Measurements from ENCODE around the gene ZNF311. TPM values are rescaled to one million over a fixed set of nuclear protein-coding genes. Genes with fewer than 3 reads are reported as not detected.

The ZNF311 gene
- polyA plus RNA-seq (2013, experiment 1 of 2) = 0.30 TPM
- 0.44 TPM for polyA plus RNA-seq (2013, experiment 2 of 2)

- H3K27ac ChIP-seq (ENCODE audit: low read depth, low read length) = no peak within 1 kb of the TSS
- H3K36me3 ChIP-seq (ENCODE audit: insufficient read depth, low read length) = no peaks in the 10 kb centered on the region
- 86% methylated on average over 28 of the region's 29 CpGs for WGBS
- H3K9me3 ChIP-seq (ENCODE audit: insufficient read depth, low read depth, low read length) = no peaks in the 10 kb centered on the region
- peaks cover 29% of the 10 kb centered on the region for H3K27me3 ChIP-seq (ENCODE audit: insufficient read depth, low read length)
- 0 out of 2 replicates have a peak within 1 kb of the TSS, but pooled peaks have one; percentile 41 for H3K9ac ChIP-seq (ENCODE audit: low read depth, low read length)
- peak within 1 kb of the TSS; percentile 53 for H3K4me3 ChIP-seq (ENCODE audit: low read length)
- H3K4me1 ChIP-seq (ENCODE audit: insufficient read depth, low read length) = no peaks in the 10 kb centered on the region
Measured at GRCh38 chr6:29005183-29005885, at the start of gene ZNF311. ZNF311 (minus strand) TSS chr6:29005315; CDS start chr6:29003954, 1,361 bp downstream.

- no peaks in the 10 kb centered on the region for H3K27me3 ChIP-seq (ENCODE audit: insufficient read depth, low read length)
- H3K27ac ChIP-seq (ENCODE audit: low read depth, low read length) = no peak overlapping the region
- H3K9me3 ChIP-seq (ENCODE audit: insufficient read depth, low read depth, low read length) = no peaks in the 10 kb centered on the region
- H3K9ac ChIP-seq (ENCODE audit: low read depth, low read length) = no peak overlapping the region
- 98% methylated on average over 3 of the region's 3 CpGs for WGBS
- no peak overlapping the region for H3K4me3 ChIP-seq (ENCODE audit: low read length)
- no peaks in the 10 kb centered on the region for H3K36me3 ChIP-seq (ENCODE audit: insufficient read depth, low read length)
- H3K4me1 ChIP-seq (ENCODE audit: insufficient read depth, low read length) = no peaks in the 10 kb centered on the region
Measured at GRCh38 chr6:29051680-29052079, 46.6 kb upstream of the ZNF311 start.

- H3K4me3 ChIP-seq (ENCODE audit: low read length) = no peak within 1 kb of the TSS
- H3K9ac ChIP-seq (ENCODE audit: low read depth, low read length) = no peak within 1 kb of the TSS
- H3K27me3 ChIP-seq (ENCODE audit: insufficient read depth, low read length) = 0 out of 2 replicates have a peak, but pooled peaks cover 2% of the 10 kb centered on the region
- no peak within 1 kb of the TSS for H3K27ac ChIP-seq (ENCODE audit: low read depth, low read length)
- WGBS = 100% methylated on average over 1 of the region's 1 CpG
- no peaks in the 10 kb centered on the region for H3K4me1 ChIP-seq (ENCODE audit: insufficient read depth, low read length)
- no peaks in the 10 kb centered on the region for H3K36me3 ChIP-seq (ENCODE audit: insufficient read depth, low read length)
- H3K9me3 ChIP-seq (ENCODE audit: insufficient read depth, low read depth, low read length) = peaks cover 3% of the 10 kb centered on the region; the same call in 1 of the 2 replicates
Measured at GRCh38 chr6:29045075-29045474, 40.0 kb upstream of the ZNF311 start, which contains the start of gene OR2W1. OR2W1 (minus strand) TSS chr6:29045175; CDS start chr6:29045175, 0 bp downstream.

- H3K27me3 ChIP-seq (ENCODE audit: insufficient read depth, low read length) = no peaks in the 10 kb centered on the region
- no peak overlapping the region for H3K4me3 ChIP-seq (ENCODE audit: low read length)
- no peak overlapping the region for H3K9ac ChIP-seq (ENCODE audit: low read depth, low read length)
- no peak overlapping the region for H3K27ac ChIP-seq (ENCODE audit: low read depth, low read length)
- no peaks in the 10 kb centered on the region for H3K9me3 ChIP-seq (ENCODE audit: insufficient read depth, low read depth, low read length)
- H3K36me3 ChIP-seq (ENCODE audit: insufficient read depth, low read length) = no peaks in the 10 kb centered on the region
- WGBS = 95% methylated on average over 23 of the region's 24 CpGs
- H3K4me1 ChIP-seq (ENCODE audit: insufficient read depth, low read length) = no peaks in the 10 kb centered on the region
Measured at GRCh38 chr6:29035951-29036350, 30.8 kb upstream of the ZNF311 start.

- Histone ChIP-seq H3K27me3 (ENCODE audit: insufficient read depth, low read length) (no peaks in the 10 kb centered on the region), H3K9me3 (ENCODE audit: insufficient read depth, low read depth, low read length) (no peaks in the 10 kb centered on the region), H3K36me3 (ENCODE audit: insufficient read depth, low read length) (no peaks in the 10 kb centered on the region), H3K4me1 (ENCODE audit: insufficient read depth, low read length) (no peaks in the 10 kb centered on the region), H3K9ac (ENCODE audit: low read depth, low read length) (no peak overlapping the region), H3K27ac (ENCODE audit: low read depth, low read length) (no peak overlapping the region), H3K4me3 (ENCODE audit: low read length) (no peak overlapping the region)
- WGBS = 96% methylated on average over 13 of the region's 13 CpGs
Measured at GRCh38 chr6:29028821-29029220, 23.7 kb upstream of the ZNF311 start.

GRCh38 chr6:29025927-29026585 lies 20.9 kb upstream of the ZNF311 start:
- H3K4me3 ChIP-seq (ENCODE audit: low read length) = no peak overlapping the region
- no peaks in the 10 kb centered on the region for H3K36me3 ChIP-seq (ENCODE audit: insufficient read depth, low read length)
- no peak overlapping the region for H3K9ac ChIP-seq (ENCODE audit: low read depth, low read length)
- no peaks in the 10 kb centered on the region for H3K4me1 ChIP-seq (ENCODE audit: insufficient read depth, low read length)
- H3K27me3 ChIP-seq (ENCODE audit: insufficient read depth, low read length) = no peaks in the 10 kb centered on the region
- WGBS = 67% methylated on average over 1 of the region's 2 CpGs
- no peak overlapping the region for H3K27ac ChIP-seq (ENCODE audit: low read depth, low read length)
- no peaks in the 10 kb centered on the region for H3K9me3 ChIP-seq (ENCODE audit: insufficient read depth, low read depth, low read length)

- Histone ChIP-seq H3K9me3 (ENCODE audit: insufficient read depth, low read depth, low read length) (no peaks in the 10 kb centered on the region), H3K4me1 (ENCODE audit: insufficient read depth, low read length) (no peaks in the 10 kb centered on the region), H3K9ac (ENCODE audit: low read depth, low read length) (no peak overlapping the region), H3K27me3 (ENCODE audit: insufficient read depth, low read length) (no peaks in the 10 kb centered on the region), H3K4me3 (ENCODE audit: low read length) (no peak overlapping the region), H3K27ac (ENCODE audit: low read depth, low read length) (no peak overlapping the region), H3K36me3 (ENCODE audit: insufficient read depth, low read length) (no peaks in the 10 kb centered on the region)
- WGBS = 96% methylated on average over 2 of the region's 2 CpGs
Measured at GRCh38 chr6:29021434-29021833, 16.3 kb upstream of the ZNF311 start.

GRCh38 chr6:29019629-29020028 lies 14.5 kb upstream of the ZNF311 start:
- H3K27ac ChIP-seq (ENCODE audit: low read depth, low read length) = no peak overlapping the region
- H3K4me3 ChIP-seq (ENCODE audit: low read length) = no peak overlapping the region
- H3K4me1 ChIP-seq (ENCODE audit: insufficient read depth, low read length) = no peaks in the 10 kb centered on the region
- no CpG with 5 or more reads among the region's 2 CpGs for WGBS
- no peaks in the 10 kb centered on the region for H3K9me3 ChIP-seq (ENCODE audit: insufficient read depth, low read depth, low read length)
- H3K9ac ChIP-seq (ENCODE audit: low read depth, low read length) = no peak overlapping the region
- H3K36me3 ChIP-seq (ENCODE audit: insufficient read depth, low read length) = no peaks in the 10 kb centered on the region
- peaks cover 6% of the 10 kb centered on the region for H3K27me3 ChIP-seq (ENCODE audit: insufficient read depth, low read length)

GRCh38 chr6:29017428-29017802 lies 12.3 kb upstream of the ZNF311 start:
- H3K27me3 ChIP-seq (ENCODE audit: insufficient read depth, low read length) = peaks cover 20% of the 10 kb centered on the region
- H3K4me3 ChIP-seq (ENCODE audit: low read length) = peak overlapping the region; percentile 89
- H3K9ac ChIP-seq (ENCODE audit: low read depth, low read length) = no peak overlapping the region
- no peak overlapping the region for H3K27ac ChIP-seq (ENCODE audit: low read depth, low read length)
- no peaks in the 10 kb centered on the region for H3K4me1 ChIP-seq (ENCODE audit: insufficient read depth, low read length)
- H3K36me3 ChIP-seq (ENCODE audit: insufficient read depth, low read length) = no peaks in the 10 kb centered on the region
- H3K9me3 ChIP-seq (ENCODE audit: insufficient read depth, low read depth, low read length) = no peaks in the 10 kb centered on the region
- 63% methylated on average over 1 of the region's 3 CpGs for WGBS

- WGBS = 1% methylated on average over 41 of the region's 41 CpGs
- H3K9me3 ChIP-seq (ENCODE audit: insufficient read depth, low read depth, low read length) = no peaks in the 10 kb centered on the region
- H3K36me3 ChIP-seq (ENCODE audit: insufficient read depth, low read length) = no peaks in the 10 kb centered on the region
- H3K4me1 ChIP-seq (ENCODE audit: insufficient read depth, low read length) = no peaks in the 10 kb centered on the region
- no peak overlapping the region for H3K27ac ChIP-seq (ENCODE audit: low read depth, low read length)
- H3K4me3 ChIP-seq (ENCODE audit: low read length) = peak overlapping the region; percentile 89
- H3K9ac ChIP-seq (ENCODE audit: low read depth, low read length) = peak overlapping the region; percentile 64
- peaks cover 26% of the 10 kb centered on the region for H3K27me3 ChIP-seq (ENCODE audit: insufficient read depth, low read length)
Measured at GRCh38 chr6:29016559-29017427, 11.7 kb upstream of the ZNF311 start.
